Measurements from ENCODE around the gene SPRED2. TPM values are rescaled to one million over a fixed set of nuclear protein-coding genes. Genes with fewer than 3 reads are reported as not detected.

SPRED2 gene
- total and polyA plus RNA-seq, 8 donors: 6.2 to 20.0 (median 15.2) TPM

- TF ChIP-seq CTCF (IDR thresholded peaks at IDR 0.05): no peak
- intact Hi-C loops (cut with DNase I): loop anchor here in 1 of 3 donors (10.0 kb wide), 2 partner anchors 51 to 119 kb away; no protein-coding TSS in a partner anchor
- ATAC-seq (peak; percentile 55 to 71 (median 64)), FAIRE-seq (no peak), DNase-seq (peak; percentile 81 to 94 (median 90))
- H3K9me3 ChIP-seq: no peaks in the 10 kb centered on the region
- H3K27ac ChIP-seq: peak overlapping the region; percentile 91 to 98 (median 94)
- 1% methylated on average over 27 to 41 of the region's 42 CpGs for WGBS, 2 donors
- H3K4me3 ChIP-seq: peak overlapping the region; percentile 62 to 88 (median 68)
- no peaks in the 10 kb centered on the region for H3K36me3 ChIP-seq
- peaks cover 5 to 6% (median 6%) of the 10 kb centered on the region in 3 donors for H3K4me1 ChIP-seq
- H3K27me3 ChIP-seq: no peaks in the 10 kb centered on the region
Measured at GRCh38 chr2:65435625-65436168, 3.3 kb upstream of the SPRED2 start.

- H3K27ac ChIP-seq: peak overlapping the region in 1 of 4 donors; percentile 98
- WGBS, 2 donors: 43 to 53% methylated on average over 3 of the region's 3 CpGs
- FAIRE-seq (no peak), DNase-seq (no peak), ATAC-seq (no peak)
- peaks cover 8 to 11% (median 11%) of the 10 kb centered on the region in 3 donors for H3K4me1 ChIP-seq
- no peak for TF ChIP-seq CTCF (IDR thresholded peaks at IDR 0.05)
- intact Hi-C loops (cut with DNase I): loop anchor here in 1 of 3 donors (10.0 kb wide), 2 partner anchors 50 to 120 kb away; no protein-coding TSS in a partner anchor
- H3K36me3 ChIP-seq: no peaks in the 10 kb centered on the region
- no peaks in the 10 kb centered on the region for H3K9me3 ChIP-seq
- H3K4me3 ChIP-seq: no peak overlapping the region
- H3K27me3 ChIP-seq: no peaks in the 10 kb centered on the region
Measured at GRCh38 chr2:65434592-65435241, 2.3 kb upstream of the SPRED2 start.

DNA sequence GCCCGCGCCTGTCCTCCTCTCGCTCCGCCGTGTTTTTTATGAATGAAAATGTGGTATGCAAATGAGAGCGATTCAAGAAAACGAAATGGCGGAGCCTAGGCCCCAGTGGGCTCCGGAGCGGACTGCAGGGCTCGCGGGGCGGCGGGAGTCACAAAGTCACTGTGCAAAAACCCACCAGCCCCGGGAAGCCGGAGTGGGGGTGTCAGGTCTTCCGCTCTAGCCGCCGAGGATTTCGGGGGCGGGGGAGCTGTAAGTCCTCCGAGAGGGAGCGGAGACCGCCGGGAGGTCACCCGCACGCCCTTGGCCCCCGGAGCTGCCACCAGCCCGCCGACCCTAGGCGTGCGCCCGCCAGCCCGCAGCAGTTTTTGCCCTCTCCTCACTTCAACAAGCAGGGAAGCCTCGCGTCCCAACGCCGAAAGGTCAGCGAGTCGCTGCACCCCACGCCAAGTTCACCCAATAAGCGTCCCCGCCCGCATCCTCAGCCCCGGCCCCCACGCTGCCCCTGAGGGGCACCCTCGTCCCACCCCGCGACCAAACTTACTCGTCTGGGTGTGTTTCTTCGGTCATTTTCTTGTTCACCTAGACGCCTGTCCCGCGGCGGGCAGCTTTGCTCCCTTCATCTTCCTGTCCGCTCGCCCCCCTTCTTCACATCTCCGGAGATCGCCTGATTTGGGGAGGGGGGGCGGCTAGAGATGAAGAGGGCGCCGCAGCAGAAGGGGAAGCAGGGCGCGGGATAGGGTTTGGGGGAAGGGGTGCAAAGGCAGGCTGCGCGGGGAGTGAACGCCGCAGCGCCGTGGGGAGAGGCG lies 775 bp downstream of the SPRED2 start:
- Histone ChIP-seq H3K4me3 (peak overlapping the region; percentile 73 to 93 (median 89)), H3K4me1 (peaks cover 8 to 15% (median 13%) of the 10 kb centered on the region in 3 donors), H3K27me3 (no peaks in the 10 kb centered on the region), H3K9me3 (no peaks in the 10 kb centered on the region), H3K27ac (peak overlapping the region; percentile 90 to 95 (median 92)), H3K36me3 (no peaks in the 10 kb centered on the region)
- TF ChIP-seq CTCF (IDR thresholded peaks at IDR 0.05): no peak
- DNase-seq (peak; percentile 42 to 83 (median 62)), ATAC-seq (peak; percentile 2 to 15 (median 4)), FAIRE-seq (no peak)
- intact Hi-C loops (cut with DNase I): loop anchor here in 1 of 3 donors (10.0 kb wide), 2 partner anchors 47 to 123 kb away; no protein-coding TSS in a partner anchor
- WGBS, 2 donors: 0 to 1% methylated on average over 59 to 71 of the region's 71 CpGs

- no peak for TF ChIP-seq CTCF (IDR thresholded peaks at IDR 0.05)
- Histone ChIP-seq H3K4me3 (peak overlapping the region; percentile 73 to 93 (median 89)), H3K9me3 (no peaks in the 10 kb centered on the region), H3K27ac (peak overlapping the region; percentile 90 to 95 (median 92)), H3K4me1 (peaks cover 8 to 20% (median 13%) of the 10 kb centered on the region in 3 donors), H3K36me3 (no peaks in the 10 kb centered on the region), H3K27me3 (no peaks in the 10 kb centered on the region)
- FAIRE-seq (no peak), DNase-seq (peak; percentile 56 to 82 (median 72)), ATAC-seq (peak; percentile 26 to 54 (median 44))
- 0% methylated on average over 86 to 95 of the region's 95 CpGs for WGBS, 2 donors
- intact Hi-C loops (cut with DNase I): loop anchor here in 1 of 3 donors (10.0 kb wide), 2 partner anchors 46 to 124 kb away; no protein-coding TSS in a partner anchor
Measured at GRCh38 chr2:65430603-65431420, 1.6 kb downstream of the SPRED2 start.

Data from pancreas (tissue), 10 donors.